OCI-LY1 (cell line): ENCODE measurements around the gene FOXN3.

Experiments
- H2AFZ ChIP-seq: fragments of 200-600 bp; sonication (generic), shearing (Covaris generic); 2 replicates; pipeline ENCODE4 v1.6.0; 2014; ENCODE audit warnings: antibody characterized with exemption, mild to moderate bottlenecking, low read length
- H3F3A ChIP-seq: fragments of 200-600 bp; sonication (generic), shearing (Covaris generic); 2 replicates; pipeline ENCODE4 v1.6.0; 2014; ENCODE audit warnings: mild to moderate bottlenecking, antibody characterized with exemption, low read length, moderate library complexity; ENCODE audit not compliant: insufficient read depth
- H3K27ac ChIP-seq: fragments of 200-600 bp; sonication (generic); 2 replicates; pipeline ENCODE4 v1.5.1; 2014; ENCODE audit warnings: low read length, mixed run types, mild to moderate bottlenecking, low read depth; ENCODE audit not compliant: poor library complexity, severe bottlenecking
- H3K27me3 ChIP-seq: fragments of 200-600 bp; sonication (generic); 2 replicates; pipeline ENCODE4 v1.6.0; 2014; ENCODE audit warnings: antibody characterized with exemption, mild to moderate bottlenecking, low read length, moderate library complexity; ENCODE audit not compliant: insufficient read depth
- H3K36me3 ChIP-seq: fragments of 200-600 bp; sonication (generic); 2 replicates; pipeline ENCODE4 v1.6.1; 2014; ENCODE audit warnings: mild to moderate bottlenecking, antibody characterized with exemption, low read length, moderate library complexity, mixed read lengths; ENCODE audit not compliant: insufficient read depth
- H3K4me1 ChIP-seq: fragments of 200-600 bp; sonication (generic); 2 replicates; pipeline ENCODE4 v1.5.1; 2014; ENCODE audit warnings: mild to moderate bottlenecking, low read length, moderate library complexity; ENCODE audit not compliant: insufficient read depth, severe bottlenecking
- H3K4me2 ChIP-seq: fragments of 200-600 bp; sonication (generic), shearing (Covaris generic); 2 replicates; pipeline ENCODE4 v1.6.1; 2014; ENCODE audit warnings: low read length
- H3K4me3 ChIP-seq: fragments of 200-600 bp; sonication (generic); 2 replicates; pipeline ENCODE4 v1.5.1; 2014; ENCODE audit warnings: low read length, low read depth, mild to moderate bottlenecking, mixed read lengths; ENCODE audit not compliant: poor library complexity, severe bottlenecking
- H3K79me2 ChIP-seq: fragments of 200-600 bp; shearing (Covaris generic); 2 replicates; pipeline ENCODE4 v1.6.1; 2016; ENCODE audit warnings: mixed run types, low read length, mixed read lengths; ENCODE audit not compliant: insufficient read depth
- H3K9ac ChIP-seq: fragments of 200-600 bp; sonication (generic), shearing (Covaris generic); 2 replicates; pipeline ENCODE4 v1.6.1; 2014; ENCODE audit warnings: mild to moderate bottlenecking, low read length, mixed read lengths
- H3K9me2 ChIP-seq: fragments of 200-600 bp; sonication (generic), shearing (Covaris generic); 2 replicates; pipeline ENCODE4 v1.6.1; 2014; ENCODE audit warnings: low read depth, mild to moderate bottlenecking, low read length, mixed read lengths
- H3K9me3 ChIP-seq: fragments of 200-600 bp; shearing (Covaris generic); 2 replicates; pipeline ENCODE4 v1.6.1; 2014; ENCODE audit warnings: low read length, mixed read lengths
- H4K20me1 ChIP-seq: fragments of 200-600 bp; sonication (generic), shearing (Covaris generic); 2 replicates; pipeline ENCODE4 v1.6.0; 2016; ENCODE audit warnings: mild to moderate bottlenecking, low read length; ENCODE audit not compliant: insufficient read depth
- EZH2 ChIP-seq: fragments of 200-600 bp; sonication (generic), shearing (Covaris generic); IDR thresholded peaks from 2 replicates; pipeline ENCODE4 v1.8.0; 2017; ENCODE audit warnings: borderline replicate concordance, mixed run types, mild to moderate bottlenecking, antibody characterized with exemption, low read length, moderate library complexity, mixed read lengths
- TF ChIP-seq, protein P1 (sequence below): fragments of 200-600 bp; sonication (generic), shearing (Covaris generic); IDR thresholded peaks from 2 replicates; pipeline ENCODE4 v1.5.1; 2017; ENCODE audit warnings: mild to moderate bottlenecking, antibody characterized with exemption, low read length, moderate library complexity, mixed read lengths

The FOXN3 gene

DNA sequence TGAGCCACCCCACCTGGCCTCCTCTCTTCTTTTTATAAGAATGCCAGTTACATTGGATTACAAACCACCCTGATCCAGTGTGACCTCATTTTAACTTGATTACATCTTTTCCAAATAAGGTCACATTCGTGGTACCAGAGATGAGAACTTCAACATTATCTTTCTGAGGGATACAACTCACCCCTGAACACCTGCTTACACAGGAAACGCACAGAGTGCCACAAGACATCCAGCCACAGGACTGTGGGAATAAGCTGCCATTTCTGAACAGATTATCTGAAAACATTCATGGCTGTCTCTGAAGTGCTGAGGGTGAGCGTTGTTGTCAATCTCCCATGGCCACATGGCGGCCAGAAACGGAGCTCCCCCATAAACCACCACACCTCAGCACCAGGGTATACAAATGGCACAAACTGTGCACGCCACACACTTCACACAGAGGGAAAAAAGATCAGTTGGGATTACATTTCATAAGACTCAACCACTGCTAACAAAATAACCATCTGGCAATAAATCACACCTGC, 23.7 kb downstream of the FOXN3 start:
- Histone ChIP-seq H3K9ac (no peak overlapping the region), H3F3A (no peaks in the 10 kb centered on the region), H3K27ac (peak overlapping the region; percentile 45), H3K4me1 (peaks cover 26% of the 10 kb centered on the region), H4K20me1 (no peaks in the 10 kb centered on the region), H3K9me2 (no peaks in the 10 kb centered on the region), H2AFZ (no peak overlapping the region), H3K4me3 (no peak overlapping the region), H3K27me3 (no peaks in the 10 kb centered on the region), H3K36me3 (no peaks in the 10 kb centered on the region), H3K79me2 (peaks cover 39% of the 10 kb centered on the region), H3K4me2 (no peak overlapping the region; the same call in 1 of the 2 replicates), H3K9me3 (no peaks in the 10 kb centered on the region)
- no peak for TF ChIP-seq EZH2
- TF ChIP-seq, protein P1, sequence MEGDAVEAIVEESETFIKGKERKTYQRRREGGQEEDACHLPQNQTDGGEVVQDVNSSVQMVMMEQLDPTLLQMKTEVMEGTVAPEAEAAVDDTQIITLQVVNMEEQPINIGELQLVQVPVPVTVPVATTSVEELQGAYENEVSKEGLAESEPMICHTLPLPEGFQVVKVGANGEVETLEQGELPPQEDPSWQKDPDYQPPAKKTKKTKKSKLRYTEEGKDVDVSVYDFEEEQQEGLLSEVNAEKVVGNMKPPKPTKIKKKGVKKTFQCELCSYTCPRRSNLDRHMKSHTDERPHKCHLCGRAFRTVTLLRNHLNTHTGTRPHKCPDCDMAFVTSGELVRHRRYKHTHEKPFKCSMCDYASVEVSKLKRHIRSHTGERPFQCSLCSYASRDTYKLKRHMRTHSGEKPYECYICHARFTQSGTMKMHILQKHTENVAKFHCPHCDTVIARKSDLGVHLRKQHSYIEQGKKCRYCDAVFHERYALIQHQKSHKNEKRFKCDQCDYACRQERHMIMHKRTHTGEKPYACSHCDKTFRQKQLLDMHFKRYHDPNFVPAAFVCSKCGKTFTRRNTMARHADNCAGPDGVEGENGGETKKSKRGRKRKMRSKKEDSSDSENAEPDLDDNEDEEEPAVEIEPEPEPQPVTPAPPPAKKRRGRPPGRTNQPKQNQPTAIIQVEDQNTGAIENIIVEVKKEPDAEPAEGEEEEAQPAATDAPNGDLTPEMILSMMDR = no peak

DNA sequence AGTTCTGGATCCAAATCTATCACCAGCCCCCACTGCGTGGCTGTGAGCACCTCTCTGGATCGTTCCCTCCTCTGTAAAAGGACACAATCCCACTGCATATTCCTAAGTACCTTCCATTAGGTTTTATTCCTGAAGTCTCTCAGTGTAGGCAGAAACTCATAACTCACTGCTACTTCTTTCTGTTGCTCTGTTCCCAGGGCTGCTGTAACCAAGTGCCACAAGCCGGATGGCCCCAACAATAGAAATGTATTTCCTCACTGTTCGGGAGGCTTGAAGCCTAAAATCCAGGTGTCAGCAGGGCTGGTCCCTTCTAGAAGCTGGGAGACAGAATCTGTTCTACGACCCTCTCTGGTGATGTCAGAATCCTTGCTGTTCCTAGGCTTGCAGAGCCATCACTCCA, 24.9 kb downstream of the FOXN3 start:
- peaks cover 29% of the 10 kb centered on the region for H3K4me1 ChIP-seq
- no peaks in the 10 kb centered on the region for H4K20me1 ChIP-seq
- H3K36me3 ChIP-seq = no peaks in the 10 kb centered on the region
- no peak overlapping the region for H3K4me3 ChIP-seq
- H3K4me2 ChIP-seq = no peak overlapping the region
- H3K79me2 ChIP-seq = peaks cover 35% of the 10 kb centered on the region
- H3K27me3 ChIP-seq = no peaks in the 10 kb centered on the region
- no peak overlapping the region for H3K27ac ChIP-seq
- no peaks in the 10 kb centered on the region for H3K9me3 ChIP-seq
- H2AFZ ChIP-seq = no peak overlapping the region
- H3F3A ChIP-seq = no peaks in the 10 kb centered on the region
- H3K9me2 ChIP-seq = no peaks in the 10 kb centered on the region
- TF ChIP-seq EZH2 = no peak
- TF ChIP-seq, protein P1 = no peak
- H3K9ac ChIP-seq = no peak overlapping the region

DNA sequence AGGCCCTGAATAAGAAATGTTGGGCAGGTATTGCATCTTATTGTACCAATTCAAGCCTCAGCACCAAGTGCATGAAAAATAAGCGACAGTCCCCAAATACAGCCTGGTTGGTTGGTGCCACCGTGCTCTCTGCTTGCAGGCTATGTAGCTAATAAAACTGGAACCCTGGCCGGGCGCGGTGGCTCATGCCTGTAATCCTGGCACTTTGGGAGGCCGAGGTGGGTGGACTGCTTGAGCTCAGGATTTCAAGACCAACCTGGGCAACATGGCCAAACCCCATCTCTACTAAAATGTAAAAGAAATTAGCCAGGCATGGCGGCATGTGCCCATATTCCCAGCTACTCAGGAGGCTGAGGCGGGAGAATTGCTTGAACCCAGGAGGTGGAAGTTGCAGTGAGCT, 25.5 kb downstream of the FOXN3 start:
- no peak for TF ChIP-seq EZH2
- TF ChIP-seq, protein P1 = no peak
- Histone ChIP-seq H3K9me3 (no peaks in the 10 kb centered on the region), H3K4me2 (no peak overlapping the region), H3K4me1 (peaks cover 35% of the 10 kb centered on the region), H3K27me3 (no peaks in the 10 kb centered on the region), H3F3A (no peaks in the 10 kb centered on the region), H3K4me3 (no peak overlapping the region), H2AFZ (no peak overlapping the region), H3K36me3 (no peaks in the 10 kb centered on the region), H3K9me2 (no peaks in the 10 kb centered on the region), H3K79me2 (peaks cover 31% of the 10 kb centered on the region), H3K27ac (no peak overlapping the region), H4K20me1 (no peaks in the 10 kb centered on the region), H3K9ac (no peak overlapping the region)
